ENCODE measurements around the gene ZRANB3. TPM values are rescaled to one million over a fixed set of nuclear protein-coding genes. Genes with fewer than 3 reads are reported as not detected.
"Not testable (repeated sequence)": the region's sequence is repeated elsewhere in the genome, so short reads cannot be mapped to it uniquely, and the experiment has no call there.

Gene ZRANB3
- total RNA-seq, 1 donor from 2014 or later: 3.3 TPM

DNA sequence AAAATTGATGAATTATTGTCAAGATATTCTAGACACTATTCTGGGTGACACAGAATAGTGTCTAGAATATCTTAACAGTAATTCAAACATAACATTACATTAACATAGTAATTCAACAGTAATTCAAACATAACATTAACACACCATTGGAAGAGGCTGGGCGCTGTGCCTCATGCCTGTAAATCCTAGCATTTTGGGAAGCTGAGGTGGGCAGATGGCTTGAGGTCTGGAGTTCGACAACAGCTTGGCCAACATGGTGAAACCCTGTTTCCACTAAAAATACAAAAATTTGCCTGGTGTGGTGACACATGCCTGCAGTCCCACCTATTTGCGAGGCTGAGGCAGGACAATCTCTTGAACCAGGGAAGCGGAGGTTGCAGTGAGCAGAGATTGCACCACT lies 195.8 kb downstream of the ZRANB3 start:
- no peak for DNase-seq (ENCODE audit: low spot score)

DNA sequence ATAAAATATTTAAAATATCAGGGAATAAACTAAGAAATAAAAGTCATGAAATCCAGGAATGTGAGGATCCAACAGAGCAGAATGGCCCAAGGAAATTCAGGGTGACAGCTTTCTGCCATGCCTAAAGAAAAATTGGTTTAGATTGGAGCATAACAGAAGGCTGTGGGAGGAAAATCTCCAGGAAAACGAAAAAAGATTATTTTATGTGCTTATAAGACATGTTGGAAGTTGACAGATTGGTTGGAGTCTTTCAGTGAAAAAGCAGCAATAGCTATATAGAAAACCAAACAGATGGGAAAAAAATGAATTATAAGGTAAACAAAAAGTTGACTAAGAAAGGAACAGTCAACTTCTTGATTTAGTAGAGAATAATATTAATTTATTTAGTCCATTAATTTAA lies 203.9 kb downstream of the ZRANB3 start:
- DNase-seq (ENCODE audit: low spot score): no peak

GRCh38 chr2:135320465-135321355 lies 210.3 kb downstream of the ZRANB3 start:
- no peak for DNase-seq (ENCODE audit: low spot score)

DNA sequence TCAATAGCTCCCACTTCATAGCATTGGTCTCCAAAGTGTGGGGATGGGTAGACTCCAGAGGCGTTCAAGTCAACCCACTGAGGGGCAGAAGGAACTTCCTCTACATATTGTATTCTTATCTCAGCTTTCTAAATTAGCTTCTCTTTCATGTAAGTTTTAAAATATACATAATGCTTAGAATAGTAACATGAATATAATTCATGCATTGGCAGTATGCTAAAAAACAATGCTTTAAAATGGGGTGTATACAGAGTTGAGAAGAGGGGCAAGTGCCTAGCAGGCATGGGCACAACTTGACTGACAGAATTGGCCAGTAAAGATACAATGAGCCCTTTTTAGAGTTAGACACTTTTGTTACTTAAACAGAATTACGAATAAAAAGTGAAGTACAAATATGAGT lies 212.2 kb downstream of the ZRANB3 start:
- no peak for DNase-seq (ENCODE audit: low spot score)

GRCh38 chr2:135317375-135317774 lies 213.6 kb downstream of the ZRANB3 start:
- no peak for DNase-seq (ENCODE audit: low spot score)

GRCh38 chr2:135311962-135312361 lies 219.1 kb downstream of the ZRANB3 start:
- DNase-seq (ENCODE audit: low spot score): no peak

- no peak for DNase-seq (ENCODE audit: low spot score)
These were observed 219.8 kb downstream of the ZRANB3 start for GRCh38 chr2:135311268-135311667.

DNA sequence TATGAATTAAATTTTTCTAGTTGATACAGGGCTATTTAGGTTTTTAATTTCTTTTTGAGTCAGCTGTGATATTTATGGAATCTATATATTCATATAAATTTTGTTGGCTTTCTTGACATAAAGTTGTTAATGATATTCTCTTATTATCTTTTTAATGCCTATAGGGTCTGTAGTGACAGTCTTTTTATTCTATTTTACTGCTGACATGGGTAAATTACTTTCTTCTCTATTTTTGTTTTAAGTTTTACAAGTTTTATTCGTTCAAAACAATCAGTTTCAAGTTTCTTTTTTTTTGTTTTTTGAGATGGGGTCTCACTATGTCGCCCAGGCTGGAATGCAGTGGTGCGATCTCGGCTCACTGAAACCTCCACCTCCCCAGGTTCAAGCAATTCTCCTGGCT lies 226.3 kb downstream of the ZRANB3 start:
- no peak for DNase-seq (ENCODE audit: low spot score)

DNA sequence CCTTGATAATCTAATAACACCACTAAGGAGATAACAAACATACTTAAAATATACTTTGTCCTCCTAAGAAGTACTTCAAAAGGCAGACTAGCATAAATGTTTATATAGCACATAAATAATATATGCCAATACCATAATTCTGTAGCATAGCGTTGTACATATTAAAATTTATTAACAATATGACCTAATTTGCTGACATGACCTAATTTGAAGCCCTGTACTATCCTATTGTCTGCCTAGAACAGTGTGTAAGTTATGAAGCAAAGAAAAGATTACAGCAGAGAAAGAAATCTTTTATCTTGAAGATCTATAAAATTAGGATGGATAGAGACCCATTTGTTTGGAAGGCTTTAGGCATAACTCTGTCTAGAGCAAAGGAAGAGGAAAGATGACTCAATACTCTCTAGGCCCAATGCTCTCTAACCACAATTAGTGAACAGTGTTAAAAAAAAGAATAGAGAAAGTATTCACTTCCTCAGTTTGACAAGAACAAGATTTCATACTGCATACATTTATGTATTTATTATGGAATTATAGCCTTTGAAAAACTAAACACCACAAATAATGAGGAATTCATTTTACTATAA lies 231.3 kb downstream of the ZRANB3 start:
- no peak for DNase-seq (ENCODE audit: low spot score)

DNA sequence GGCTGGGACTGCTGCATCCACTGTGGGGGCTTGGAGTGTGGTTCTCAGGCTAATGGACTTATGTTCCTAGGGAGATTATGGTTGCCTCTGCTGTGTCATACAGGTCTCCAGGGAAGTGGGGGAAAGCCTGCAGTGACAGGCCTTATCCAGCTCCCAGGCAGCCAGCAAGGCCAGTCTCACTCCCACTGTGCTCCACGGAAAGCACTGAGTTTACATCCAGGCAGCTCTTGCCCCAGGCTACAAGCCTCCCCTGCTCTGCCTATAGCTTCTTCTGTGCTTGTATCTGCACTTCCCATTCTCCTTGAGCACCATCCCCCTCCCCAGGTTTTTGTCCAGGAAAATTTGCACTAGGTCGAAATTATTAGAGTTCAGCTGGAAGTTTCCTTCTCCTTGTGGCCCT lies 231.9 kb downstream of the ZRANB3 start:
- DNase-seq (ENCODE audit: low spot score): no peak

GRCh38 chr2:135287121-135287520 lies 243.9 kb downstream of the ZRANB3 start:
- not testable (repeated sequence) for DNase-seq (ENCODE audit: low spot score)

DNA sequence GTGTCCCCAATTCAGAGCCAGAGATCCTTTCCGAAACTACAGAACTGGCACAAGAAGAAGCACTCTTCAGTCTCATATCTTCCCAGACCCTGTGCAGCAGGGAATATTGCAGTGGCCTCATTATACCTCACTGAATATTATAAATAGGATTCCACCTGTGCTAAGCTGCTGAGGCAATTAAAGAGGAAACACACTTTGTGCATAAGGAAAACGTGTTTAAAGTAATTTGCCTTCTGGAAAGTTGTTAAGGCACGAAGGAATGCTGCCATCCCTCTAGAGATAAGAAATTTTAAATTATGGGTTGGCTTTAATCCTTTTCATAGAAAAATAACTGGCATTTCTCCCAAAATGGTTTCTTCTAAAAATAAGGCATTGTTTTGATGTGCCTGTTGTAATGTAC lies 245.6 kb downstream of the ZRANB3 start:
- no peak for DNase-seq (ENCODE audit: low spot score)

DNA sequence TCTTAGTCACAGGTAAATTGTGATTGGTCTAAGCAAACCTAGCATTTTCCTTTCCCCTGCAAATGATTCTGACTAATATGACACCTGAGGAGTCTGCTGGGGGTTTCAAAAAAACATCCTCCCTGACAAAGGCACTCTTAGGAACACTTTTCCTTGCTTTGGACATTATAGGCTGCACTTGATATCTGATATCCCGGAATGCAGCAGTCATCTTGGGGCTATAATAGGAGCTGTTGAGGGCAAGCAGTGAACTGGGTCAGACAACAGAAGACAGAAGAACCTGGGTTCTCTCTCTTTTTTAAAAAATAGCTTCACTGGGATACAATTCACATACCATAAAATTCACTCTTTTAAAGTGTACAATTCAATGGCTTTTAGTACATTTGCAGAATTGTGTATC lies 249.6 kb downstream of the ZRANB3 start:
- DNase-seq (ENCODE audit: low spot score): no peak

- DNase-seq (ENCODE audit: low spot score): no peak
These were observed 251.8 kb downstream of the ZRANB3 start for GRCh38 chr2:135279209-135279608.

DNA sequence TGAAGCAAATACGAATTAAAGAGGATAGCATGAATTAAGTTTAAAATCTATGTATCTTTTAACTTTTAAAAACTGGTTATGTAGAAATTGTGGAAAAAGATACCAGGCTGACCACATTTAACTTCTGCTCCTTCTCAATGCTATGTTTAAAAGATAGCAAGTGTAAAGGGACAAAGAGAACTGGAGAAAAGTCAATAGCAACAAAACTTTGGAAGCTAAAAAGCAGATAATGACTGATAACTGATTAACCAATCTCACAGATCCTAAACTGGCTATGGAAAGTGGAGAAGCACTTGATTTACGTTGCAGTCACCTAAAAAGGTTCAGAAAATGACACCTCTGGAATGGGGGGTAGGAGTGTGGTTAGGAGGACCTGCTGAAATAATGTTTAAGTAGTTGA lies 254.5 kb downstream of the ZRANB3 start:
- DNase-seq (ENCODE audit: low spot score): no peak

GRCh38 chr2:135271006-135271405 lies 260.0 kb downstream of the ZRANB3 start:
- no peak for DNase-seq (ENCODE audit: low spot score)

- no peak for DNase-seq (ENCODE audit: low spot score)
These were observed 265.0 kb downstream of the ZRANB3 start for GRCh38 chr2:135265960-135266490.

DNA sequence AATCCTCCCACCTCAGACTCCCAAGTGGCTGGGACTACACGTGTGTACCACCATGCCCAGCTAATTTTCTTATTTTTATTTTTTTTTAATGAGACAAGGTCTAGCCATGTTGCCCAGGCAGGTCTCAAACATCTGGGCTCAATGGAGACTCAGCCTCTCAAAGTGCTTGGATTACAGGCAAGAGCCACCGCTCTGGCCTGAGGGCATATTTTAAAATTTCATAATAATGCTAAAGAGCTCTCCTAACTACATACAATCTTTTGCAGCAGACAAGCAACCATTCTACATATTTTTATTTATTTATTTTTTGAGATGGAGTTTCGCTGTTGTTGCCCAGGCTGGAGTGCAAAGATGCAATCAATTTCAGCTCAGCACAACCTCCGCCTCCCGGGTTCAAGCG lies 271.9 kb downstream of the ZRANB3 start:
- no peak for DNase-seq (ENCODE audit: low spot score)

- DNase-seq (ENCODE audit: low spot score): no peak
These were observed 272.8 kb downstream of the ZRANB3 start for GRCh38 chr2:135258193-135258592.

- DNase-seq (ENCODE audit: low spot score): no peak
These were observed 273.5 kb downstream of the ZRANB3 start for GRCh38 chr2:135257383-135258090.

DNA sequence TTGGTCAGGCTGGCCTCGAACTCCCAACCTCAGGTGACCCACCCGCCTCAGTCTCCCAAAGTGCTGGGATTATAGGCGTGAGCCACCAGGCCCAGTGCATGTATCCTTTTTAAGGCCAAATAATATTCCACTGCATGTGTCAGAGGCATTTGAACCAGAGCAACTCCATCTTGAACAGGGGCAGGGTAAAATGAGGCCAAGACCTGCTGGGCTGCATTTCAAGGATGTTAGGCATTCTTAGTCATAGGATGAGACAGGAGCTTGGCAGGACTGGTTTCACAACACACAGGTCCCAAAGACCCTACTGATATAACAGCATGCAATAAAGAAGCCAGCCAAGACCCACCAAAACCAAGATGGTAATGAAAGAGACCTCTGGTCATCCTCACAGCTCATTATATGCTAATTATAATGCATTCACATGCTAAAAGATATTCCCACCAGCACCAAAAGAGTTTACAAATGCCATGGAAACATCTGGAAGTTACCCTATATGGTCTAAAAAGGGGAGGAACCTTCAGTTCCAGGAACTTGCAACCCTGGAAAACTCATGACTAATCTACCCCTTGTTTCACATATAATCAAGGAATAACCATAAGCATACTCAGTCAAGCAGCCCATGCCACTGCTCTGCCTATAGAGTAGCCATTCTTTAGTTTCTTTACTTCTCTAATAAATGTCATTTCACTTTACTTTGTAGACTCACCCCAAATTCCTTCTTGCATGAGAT lies 274.3 kb downstream of the ZRANB3 start:
- DNase-seq (ENCODE audit: low spot score): no peak
